ENCODE results near the gene TMEM87A. TPM values are rescaled to one million over a fixed set of nuclear protein-coding genes. Genes with fewer than 3 reads are reported as not detected.
"Not testable (repeated sequence)": the region's sequence is repeated elsewhere in the genome, so short reads cannot be mapped to it uniquely, and the experiment has no call there.

TMEM87A gene, protein sequence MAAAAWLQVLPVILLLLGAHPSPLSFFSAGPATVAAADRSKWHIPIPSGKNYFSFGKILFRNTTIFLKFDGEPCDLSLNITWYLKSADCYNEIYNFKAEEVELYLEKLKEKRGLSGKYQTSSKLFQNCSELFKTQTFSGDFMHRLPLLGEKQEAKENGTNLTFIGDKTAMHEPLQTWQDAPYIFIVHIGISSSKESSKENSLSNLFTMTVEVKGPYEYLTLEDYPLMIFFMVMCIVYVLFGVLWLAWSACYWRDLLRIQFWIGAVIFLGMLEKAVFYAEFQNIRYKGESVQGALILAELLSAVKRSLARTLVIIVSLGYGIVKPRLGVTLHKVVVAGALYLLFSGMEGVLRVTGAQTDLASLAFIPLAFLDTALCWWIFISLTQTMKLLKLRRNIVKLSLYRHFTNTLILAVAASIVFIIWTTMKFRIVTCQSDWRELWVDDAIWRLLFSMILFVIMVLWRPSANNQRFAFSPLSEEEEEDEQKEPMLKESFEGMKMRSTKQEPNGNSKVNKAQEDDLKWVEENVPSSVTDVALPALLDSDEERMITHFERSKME
- 58.2 and 63.8 TPM in 2 replicates for total RNA-seq (2014; rRNA removed; shearing (Covaris generic))

DNA sequence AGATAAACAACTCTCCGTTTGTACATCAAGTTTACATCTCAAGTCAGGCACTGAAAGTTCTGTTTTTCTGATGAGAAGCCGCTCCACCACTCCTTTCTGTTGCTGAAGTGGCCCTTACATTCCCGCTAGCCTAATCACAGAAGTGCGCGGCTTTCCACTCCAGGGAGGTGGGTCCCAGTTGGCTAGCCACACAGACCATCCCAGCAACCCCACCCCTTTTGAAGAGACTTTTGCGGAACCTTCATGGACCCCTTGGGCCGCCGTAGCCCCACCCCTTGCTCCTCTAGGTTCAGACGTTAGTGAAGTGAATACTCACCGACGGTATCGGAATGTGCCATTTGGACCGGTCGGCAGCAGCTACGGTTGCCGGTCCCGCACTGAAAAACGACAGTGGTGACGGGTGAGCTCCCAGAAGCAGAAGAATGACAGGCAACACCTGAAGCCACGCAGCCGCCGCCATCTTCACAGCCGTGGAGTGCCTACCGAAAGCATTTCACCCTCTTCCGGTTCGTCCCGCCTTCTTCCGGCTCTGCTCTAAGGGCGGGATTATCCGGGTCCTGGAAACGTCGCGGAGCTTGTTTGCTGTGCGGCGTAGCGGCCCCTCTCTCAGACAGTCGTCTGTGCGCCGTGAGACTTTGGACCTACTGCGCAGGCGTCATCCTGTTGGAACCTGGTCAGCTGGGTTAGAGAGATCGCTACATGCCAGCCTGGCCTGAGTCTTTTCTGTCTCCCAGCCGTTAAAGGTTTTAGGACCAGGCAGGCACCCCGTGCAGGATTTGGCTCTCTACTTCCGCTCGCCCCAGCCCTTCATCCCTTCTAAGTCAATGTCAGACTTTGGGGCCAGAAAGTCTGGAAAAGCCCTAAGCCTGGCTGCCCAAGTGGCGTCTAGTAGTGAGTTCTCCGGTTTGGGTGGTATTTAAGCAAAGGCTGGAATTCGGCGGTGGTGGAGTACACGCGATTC lies at the start of gene TMEM87A, which contains the start of gene GANC:
Gene TMEM87A (minus strand): TSS at position 495 of the 961 bp plus-strand sequence. CDS start 35 bp downstream, at position 460.
Gene GANC (plus strand): TSS at position 263 of the 961 bp plus-strand sequence. CDS start 1,281 bp downstream, outside the sequence.
- peak; percentile 100 for DNase-seq (ENCODE audit: low spot score)

DNA sequence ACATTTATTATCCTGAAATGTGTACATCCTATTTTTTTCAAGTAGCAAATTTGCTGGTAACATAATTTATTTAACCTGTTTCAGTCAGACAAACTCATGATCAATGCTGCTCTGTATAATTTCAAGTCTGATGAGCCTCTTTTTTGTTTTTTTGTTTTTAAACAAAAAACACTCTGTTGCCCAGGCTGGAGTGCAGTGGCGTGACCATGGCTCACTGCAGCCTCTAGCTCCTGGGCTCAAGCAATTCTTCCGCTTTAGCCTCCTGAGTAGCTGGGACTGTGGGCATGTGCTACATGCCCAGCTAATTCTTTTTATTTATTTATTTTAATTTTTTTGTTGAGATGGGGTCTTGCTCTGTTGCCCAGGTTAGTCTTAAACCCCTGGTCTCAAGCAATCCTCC lies 46.0 kb upstream of the TMEM87A start:
- DNase-seq (ENCODE audit: low spot score), result no peak

DNA sequence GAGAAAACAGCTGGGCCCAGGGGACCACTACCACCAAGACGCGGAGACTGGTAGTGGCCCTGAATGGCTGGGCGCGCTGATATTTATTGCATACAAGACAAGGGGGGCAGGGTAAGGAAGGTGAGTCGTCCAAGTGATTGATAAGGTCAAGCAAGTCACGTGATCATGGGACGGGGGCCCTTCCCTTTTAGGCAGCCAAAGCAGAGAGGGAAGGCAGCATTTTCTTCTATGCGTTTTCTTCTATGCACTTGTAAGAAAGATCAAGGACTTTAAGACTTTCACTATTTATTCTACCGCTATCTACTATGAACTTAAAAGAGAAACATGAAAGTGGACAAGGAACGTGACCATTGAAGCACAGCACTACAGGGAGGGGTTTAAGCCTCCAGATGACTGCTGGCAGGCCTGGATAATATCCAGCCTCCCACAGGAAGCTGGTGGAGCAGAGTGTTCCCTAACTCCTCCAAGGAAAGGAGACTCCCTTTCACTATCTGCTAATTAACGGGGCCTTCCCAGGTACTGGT lies 43.1 kb upstream of the TMEM87A start:
- not testable (repeated sequence) for DNase-seq (ENCODE audit: low spot score)

DNA sequence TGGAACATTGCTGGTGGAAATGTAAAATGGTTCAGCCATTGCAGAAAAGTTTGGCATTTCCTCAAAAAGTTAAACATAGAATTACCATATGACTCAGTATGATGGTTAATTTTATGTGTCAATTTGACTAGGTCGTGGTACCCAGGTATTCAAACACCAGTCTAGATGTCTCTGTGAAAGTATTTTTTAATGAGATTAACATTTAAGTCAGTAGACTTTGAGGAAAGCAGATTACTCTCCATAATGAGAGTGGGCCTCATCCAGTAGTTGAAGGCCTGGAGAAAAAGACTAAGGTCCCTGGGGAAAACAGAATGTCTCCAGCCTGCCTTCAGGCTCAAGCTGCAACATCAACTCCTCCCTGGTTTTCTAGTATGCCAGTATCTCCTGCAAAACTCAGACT lies 42.3 kb upstream of the TMEM87A start:
- DNase-seq (ENCODE audit: low spot score), result no peak

DNA sequence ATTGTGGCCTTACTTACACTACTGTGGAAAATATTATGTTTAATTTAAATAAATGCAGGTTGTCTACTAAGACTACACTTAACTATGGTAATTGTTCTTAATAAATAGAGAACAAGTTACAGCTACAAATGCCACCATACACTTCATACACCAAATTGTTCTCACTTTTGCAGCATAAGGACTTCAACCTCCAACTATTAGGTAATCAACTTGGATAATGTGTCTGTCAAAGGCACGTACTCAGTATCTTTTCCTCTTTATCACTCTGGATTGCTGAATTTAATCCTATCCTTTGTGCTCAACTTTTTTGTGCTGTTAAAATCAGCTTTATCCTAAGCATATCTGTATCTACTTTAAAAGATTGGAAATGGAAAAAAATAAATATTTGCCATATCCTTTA lies 41.6 kb upstream of the TMEM87A start:
- no peak for DNase-seq (ENCODE audit: low spot score)

DNA sequence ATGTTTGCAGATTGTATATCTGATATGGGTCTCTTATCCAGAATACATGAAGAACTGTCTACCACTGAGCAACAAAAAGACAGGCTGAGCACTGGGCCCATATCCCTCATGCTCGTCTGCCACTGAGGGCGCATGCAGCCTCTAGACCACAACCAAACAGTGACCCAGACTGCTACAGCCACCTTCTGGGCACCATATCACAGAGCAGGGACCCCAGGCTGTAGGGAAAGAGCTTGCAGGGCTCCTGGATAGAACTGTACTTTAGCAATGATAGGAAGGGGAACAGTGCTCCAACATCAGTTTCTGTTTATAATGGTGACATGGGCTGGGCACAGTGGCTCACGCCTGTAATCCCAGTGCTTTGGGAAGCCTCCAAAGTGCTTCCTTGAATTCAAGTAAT lies 40.2 kb upstream of the TMEM87A start:
- peak; percentile 25 for DNase-seq (ENCODE audit: low spot score)

DNA sequence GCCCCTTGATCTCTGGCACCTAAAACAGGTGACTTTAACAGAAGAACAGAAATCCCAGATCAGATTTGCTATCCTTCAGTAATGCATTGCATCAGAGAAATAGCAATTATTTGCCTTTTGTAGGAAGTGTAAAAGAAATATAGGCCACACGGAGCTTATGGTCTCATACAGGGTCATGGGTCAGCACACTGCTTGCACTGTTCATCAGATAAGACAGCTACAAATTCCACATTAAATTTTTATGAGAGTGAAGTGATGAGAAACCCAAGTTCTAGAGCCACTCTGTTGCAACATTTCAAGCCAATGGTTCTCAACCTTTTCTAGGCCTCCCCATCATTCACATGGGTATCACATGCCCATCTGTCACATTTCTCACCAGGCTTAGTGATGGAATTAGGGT lies 33.4 kb upstream of the TMEM87A start:
- peak; percentile 13 for DNase-seq (ENCODE audit: low spot score)

DNA sequence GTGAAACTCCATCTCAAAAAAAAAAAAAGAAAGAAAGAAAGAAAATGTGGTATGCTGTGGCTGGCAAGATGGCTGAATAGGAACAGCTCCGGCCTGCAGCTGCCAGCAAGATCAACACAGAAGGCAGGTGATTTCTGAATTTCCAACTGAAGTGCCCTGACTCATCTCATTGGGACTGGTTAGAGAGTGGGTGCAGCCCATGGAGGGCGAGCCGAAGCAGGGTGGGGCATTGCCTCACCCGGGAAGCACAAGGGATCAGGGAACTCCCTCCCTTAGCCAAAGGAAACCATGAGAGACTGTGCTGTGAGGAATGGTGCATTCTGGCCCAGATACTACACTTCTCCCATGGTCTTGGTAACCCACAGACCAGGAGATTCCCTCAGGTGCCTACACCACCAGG lies 27.8 kb upstream of the TMEM87A start:
- DNase-seq (ENCODE audit: low spot score), result not testable (repeated sequence)

DNA sequence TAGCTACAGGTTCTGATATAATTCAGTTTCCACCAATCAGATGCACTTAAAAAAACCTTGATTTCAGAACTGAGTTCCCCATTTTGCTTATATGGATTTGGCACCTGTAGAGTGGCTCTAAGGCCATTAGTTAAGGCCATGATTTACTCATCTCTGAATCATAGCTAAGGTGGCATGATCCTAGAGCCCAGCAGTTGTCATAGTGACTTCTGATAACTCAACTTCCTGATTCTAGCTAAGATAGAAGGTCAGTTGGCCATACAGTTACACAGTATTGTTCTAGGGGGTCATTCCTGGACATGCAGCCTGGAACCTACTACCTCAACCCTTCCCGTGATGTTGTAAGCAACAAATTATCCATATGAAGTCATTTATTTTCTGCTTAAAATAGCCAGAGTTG lies 15.9 kb upstream of the TMEM87A start:
- DNase-seq (ENCODE audit: low spot score), result peak; percentile 7

DNA sequence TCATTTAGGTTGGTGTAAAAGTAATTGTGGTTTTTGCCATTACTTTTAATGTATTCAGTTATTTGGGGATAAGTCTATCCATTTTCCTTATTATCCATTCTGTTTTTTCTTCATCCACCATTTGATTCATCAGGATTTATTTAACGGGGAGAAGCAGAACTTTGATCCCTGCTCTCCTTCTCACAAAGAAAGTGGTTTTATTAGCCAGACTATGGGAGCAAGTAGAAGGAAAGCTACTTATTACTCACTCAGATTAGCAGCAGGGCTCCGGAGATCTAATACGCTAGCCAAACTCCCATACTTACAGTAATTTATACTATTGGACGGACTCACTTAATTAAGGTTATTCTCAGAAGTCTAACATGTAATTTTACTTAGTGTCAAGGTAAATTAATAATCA lies 14.7 kb upstream of the TMEM87A start:
- DNase-seq (ENCODE audit: low spot score), result no peak

DNA sequence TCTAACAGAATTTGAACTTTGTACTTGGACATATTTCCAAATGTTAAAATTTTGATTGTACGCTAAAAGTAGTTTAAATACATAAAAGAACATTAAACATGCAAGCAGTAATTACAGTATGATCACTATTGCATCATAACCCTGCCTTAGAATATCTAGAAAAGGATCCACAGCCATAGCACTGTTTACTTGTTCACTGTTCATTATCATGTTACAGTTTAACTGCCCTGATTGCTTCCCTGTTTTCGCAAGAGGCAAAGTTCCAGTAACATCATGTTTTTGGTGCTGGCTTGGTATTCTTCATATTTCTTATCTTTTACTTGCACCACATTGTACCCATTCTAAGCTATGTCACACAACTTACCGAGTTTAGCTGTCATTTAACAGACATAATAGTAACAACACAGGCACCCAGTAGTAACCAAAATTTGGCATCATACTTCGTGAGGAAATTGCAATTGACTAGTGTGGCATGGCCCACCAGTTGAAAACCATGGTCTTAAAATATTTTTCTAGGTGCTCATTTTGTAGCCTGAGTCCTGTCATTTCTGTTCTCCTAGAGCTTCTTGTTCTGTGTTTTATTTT lies 13.3 kb upstream of the TMEM87A start:
- DNase-seq (ENCODE audit: low spot score), result no peak

DNA sequence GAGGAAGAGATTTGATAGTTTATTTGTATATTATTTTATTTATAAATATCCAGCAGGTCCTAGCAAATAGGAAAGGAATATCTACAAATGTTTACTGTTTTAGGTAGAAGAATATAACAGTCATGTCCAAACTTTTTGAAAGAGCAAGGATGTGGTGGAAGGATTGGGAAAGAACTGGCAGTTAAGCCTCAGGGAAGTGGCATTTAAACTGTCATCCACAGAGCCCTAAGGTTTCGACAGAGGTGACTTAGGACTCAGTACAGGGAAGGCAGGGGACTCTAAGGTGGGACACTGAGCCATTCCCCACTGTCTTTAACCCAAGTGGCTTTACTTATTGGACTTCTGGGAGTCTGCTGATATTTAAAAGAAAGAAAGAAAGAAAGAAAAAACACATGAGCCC lies 11.8 kb upstream of the TMEM87A start:
- no peak for DNase-seq (ENCODE audit: low spot score)

DNA sequence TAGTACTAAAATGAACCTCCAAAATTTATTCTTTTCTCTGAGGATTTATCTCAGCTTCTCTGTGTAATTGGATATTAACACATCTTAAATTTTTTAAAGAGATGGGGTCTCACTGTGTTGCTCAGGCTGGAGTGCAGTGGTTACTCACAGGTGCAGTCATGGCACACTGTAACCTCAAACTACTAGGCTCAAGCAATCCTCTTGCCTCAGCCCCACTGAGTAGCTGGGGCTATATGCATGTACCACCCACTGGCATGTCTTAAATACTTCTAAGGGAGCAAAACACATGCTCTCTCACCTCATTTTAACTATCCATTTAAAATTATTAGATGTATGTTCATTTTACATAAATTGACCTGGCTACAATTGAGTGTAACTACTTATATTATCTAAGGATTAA lies 11.3 kb upstream of the TMEM87A start:
- DNase-seq (ENCODE audit: low spot score), result no peak

DNA sequence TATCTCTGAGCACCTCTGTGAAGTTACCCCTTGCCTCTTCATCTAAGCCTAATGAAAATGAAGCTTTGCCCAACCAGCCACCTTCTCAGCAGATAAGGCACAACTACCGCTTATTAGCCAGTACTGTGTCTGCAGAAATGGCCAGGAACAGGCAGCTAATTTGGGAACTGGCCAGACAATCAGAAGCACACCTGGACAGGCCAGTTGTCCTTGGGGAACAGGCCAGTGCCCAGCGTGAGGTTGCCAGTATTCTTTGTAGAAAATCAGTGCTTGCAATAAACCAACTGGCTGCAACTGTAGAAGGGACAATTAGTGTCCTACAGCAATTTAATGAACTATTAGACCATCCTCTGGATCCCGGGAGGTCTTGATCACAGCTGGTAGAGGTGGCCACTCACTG lies 10.4 kb upstream of the TMEM87A start:
- DNase-seq (ENCODE audit: low spot score), result no peak

DNA sequence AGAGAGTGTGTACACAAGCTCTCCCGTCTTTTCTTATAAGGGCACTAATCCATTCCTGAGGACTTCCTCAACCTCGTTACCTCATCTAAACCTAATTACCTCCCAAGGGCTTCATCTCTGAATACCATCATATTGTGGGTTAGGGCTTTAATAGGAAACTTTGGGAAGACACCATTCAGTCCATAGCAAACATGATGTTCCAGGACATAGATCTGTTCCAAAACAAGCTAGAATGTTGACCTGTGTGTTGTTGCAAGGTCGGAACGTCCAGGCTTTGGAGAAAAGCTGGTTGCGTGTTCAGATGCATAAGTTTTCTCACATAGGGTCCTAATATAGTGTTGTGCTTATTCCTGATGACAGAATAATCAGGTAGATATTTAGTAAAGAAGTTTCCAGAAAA lies 9.7 kb upstream of the TMEM87A start:
- no peak for DNase-seq (ENCODE audit: low spot score)

DNA sequence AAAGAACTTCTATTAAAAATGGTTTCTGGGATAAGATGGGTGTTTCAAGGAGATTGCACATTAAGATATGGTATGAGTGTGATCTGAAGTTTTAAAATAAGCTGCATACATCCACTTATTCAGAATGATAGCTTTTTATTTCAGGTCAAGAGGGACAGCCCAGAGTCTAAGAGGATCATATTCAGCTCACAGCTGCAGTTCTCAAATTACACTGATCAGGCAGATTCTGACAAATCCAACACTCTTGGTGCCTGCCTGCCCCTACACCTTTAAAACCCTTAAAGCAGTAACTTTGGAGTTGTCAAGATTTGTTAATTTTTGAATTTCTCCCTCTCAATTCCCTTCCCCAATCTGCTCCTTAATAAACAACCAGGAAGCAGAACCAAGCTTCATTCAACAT lies 9.1 kb upstream of the TMEM87A start:
- DNase-seq (ENCODE audit: low spot score), result no peak

DNA sequence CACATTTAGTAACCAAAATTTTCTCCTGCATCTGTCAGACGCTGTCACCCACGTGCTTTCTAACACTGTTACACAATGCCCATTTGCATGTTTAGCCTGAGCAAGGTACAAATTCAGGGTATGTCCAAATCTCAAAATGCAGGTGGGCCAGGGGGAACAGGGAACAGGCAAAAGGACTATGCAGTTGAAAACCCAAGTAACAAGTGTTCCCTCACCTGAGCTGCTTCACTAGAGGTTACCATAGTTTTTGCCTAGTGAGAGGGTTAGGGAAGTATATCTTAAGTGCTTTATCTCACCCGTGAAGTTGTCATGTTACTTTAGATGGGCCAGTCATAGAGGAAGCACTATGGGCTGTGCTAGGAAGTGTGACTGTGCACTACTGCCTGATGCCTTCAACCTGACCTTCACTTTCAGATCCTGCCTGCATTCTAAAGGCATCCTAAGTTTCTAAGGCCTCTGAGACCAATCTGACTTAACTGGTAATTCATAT lies 6.0 kb upstream of the TMEM87A start:
- no peak for DNase-seq (ENCODE audit: low spot score)

DNA sequence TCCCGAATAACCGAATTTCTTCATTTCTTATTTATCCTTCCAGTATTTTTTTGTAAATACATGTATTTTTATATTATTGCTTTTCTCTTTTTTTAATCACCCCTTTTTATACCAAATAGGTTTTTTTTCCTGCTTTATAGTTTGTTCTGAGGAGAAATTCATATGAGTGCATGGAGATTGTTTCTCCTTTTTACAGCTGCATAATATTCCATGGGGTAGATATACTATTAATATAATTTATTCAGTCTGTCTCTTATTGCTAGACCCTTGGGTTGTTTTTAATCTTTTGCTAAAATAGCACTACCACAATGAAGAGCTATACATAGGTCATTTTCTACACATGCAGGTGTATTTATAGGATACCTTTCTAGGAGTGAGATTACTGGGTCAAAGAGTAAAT lies 3.5 kb upstream of the TMEM87A start:
- no peak for DNase-seq (ENCODE audit: low spot score)

DNA sequence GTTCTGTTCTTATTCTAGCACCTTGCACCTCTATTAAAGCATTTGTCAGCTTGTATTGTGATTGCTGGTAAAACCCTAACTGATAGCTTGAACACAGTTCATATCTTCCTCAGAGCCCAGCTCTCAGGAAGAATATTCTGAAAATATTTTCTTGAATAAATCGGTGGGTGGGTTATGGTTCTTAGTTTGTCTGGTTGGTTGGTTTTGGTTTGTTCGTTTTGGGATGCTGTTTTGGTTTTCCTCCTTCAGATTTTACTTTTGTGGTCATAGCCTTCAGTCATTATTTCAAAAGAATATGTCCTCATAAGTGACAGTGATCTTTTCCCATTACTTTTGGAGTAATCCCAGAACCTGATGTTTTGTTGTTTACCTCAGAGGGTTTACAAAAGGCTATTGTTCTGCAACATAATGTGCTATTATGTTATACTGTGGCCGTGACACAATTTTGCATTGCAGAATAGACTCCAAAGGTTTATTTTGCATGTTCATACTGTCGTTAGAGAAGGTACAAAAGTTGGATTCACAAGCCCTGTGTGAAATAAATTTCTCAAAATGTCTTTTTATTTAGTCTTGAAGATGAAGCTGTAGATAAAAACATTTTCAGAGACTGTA lies 2.7 kb upstream of the TMEM87A start:
- DNase-seq (ENCODE audit: low spot score), result peak; percentile 14

DNA sequence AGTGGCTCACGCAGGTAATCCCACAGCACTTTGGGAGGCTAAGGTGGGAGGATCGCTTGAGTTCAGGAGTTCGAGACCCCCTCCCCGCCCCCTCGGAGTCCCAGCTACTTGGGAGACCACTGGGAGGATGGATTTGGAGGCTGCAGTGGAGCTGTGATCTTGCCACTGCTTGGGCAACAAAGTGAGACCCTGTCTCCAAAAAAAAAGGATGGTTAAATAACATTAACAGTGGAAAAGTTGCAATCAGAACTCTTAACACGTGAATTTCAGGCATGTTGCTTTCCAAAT lies 1.4 kb upstream of the TMEM87A start:
- no peak for DNase-seq (ENCODE audit: low spot score)

Data from HT-29 (cell line).